Neuron (in vitro differentiated cells): ENCODE data around the gene DTNBP1.

Experiments used
- H2AFZ ChIP-seq: one replicate; pipeline ENCODE4 v1.6.1; 2013; ENCODE audit warnings: low read depth, mild to moderate bottlenecking, inconsistent platforms, low read length, moderate library complexity
- H3K27me3 ChIP-seq: one replicate; pipeline ENCODE4 v1.6.1; 2013; ENCODE audit warnings: low read length; ENCODE audit not compliant: insufficient read depth
- H3K36me3 ChIP-seq: one replicate; pipeline ENCODE4 v1.6.1; 2013; ENCODE audit warnings: low read length; ENCODE audit not compliant: insufficient read depth
- H3K4me1 ChIP-seq: one replicate; pipeline ENCODE4 v1.6.1; 2013; ENCODE audit warnings: low read length; ENCODE audit not compliant: insufficient read depth
- H3K4me3 ChIP-seq: 2 replicates; pipeline ENCODE4 v1.5.1; 2013; ENCODE audit warnings: mild to moderate bottlenecking, low read length, moderate library complexity
- H3K9me3 ChIP-seq: one replicate; pipeline ENCODE4 v1.6.1; 2013; ENCODE audit warnings: low read length

The DTNBP1 gene

GRCh38 chr6:15504040-15504495 lies 158.8 kb downstream of the DTNBP1 start:
- Histone ChIP-seq H3K36me3 (peaks cover 68% of the 10 kb centered on the region), H3K9me3 (no peaks in the 10 kb centered on the region), H3K27me3 (no peaks in the 10 kb centered on the region), H3K4me3 (no peak overlapping the region), H2AFZ (no peak overlapping the region), H3K4me1 (no peaks in the 10 kb centered on the region)

GRCh38 chr6:15503346-15503680 lies 159.5 kb downstream of the DTNBP1 start:
- Histone ChIP-seq H3K4me1 (no peaks in the 10 kb centered on the region), H3K27me3 (no peaks in the 10 kb centered on the region), H3K4me3 (no peak overlapping the region), H3K9me3 (no peaks in the 10 kb centered on the region), H2AFZ (no peak overlapping the region), H3K36me3 (peaks cover 67% of the 10 kb centered on the region)

- no peaks in the 10 kb centered on the region for H3K9me3 ChIP-seq
- H3K4me3 ChIP-seq: no peak overlapping the region
- H3K4me1 ChIP-seq: no peaks in the 10 kb centered on the region
- no peak overlapping the region for H2AFZ ChIP-seq
- no peaks in the 10 kb centered on the region for H3K27me3 ChIP-seq
- peaks cover 61% of the 10 kb centered on the region for H3K36me3 ChIP-seq
Measured at GRCh38 chr6:15502446-15503345, 160.1 kb downstream of the DTNBP1 start.

- Histone ChIP-seq H3K27me3 (no peaks in the 10 kb centered on the region), H3K4me3 (no peak overlapping the region), H3K4me1 (no peaks in the 10 kb centered on the region), H2AFZ (no peak overlapping the region), H3K36me3 (peaks cover 56% of the 10 kb centered on the region), H3K9me3 (peaks cover 2% of the 10 kb centered on the region)
Measured at GRCh38 chr6:15501826-15502445, 160.9 kb downstream of the DTNBP1 start.

GRCh38 chr6:15500901-15501825 lies 161.7 kb downstream of the DTNBP1 start:
- Histone ChIP-seq H3K27me3 (no peaks in the 10 kb centered on the region), H3K4me1 (no peaks in the 10 kb centered on the region), H3K36me3 (peaks cover 55% of the 10 kb centered on the region), H2AFZ (no peak overlapping the region), H3K4me3 (no peak overlapping the region), H3K9me3 (peaks cover 2% of the 10 kb centered on the region)

- Histone ChIP-seq H3K4me1 (no peaks in the 10 kb centered on the region), H3K4me3 (no peak overlapping the region), H3K9me3 (peaks cover 5% of the 10 kb centered on the region), H3K36me3 (peaks cover 55% of the 10 kb centered on the region), H2AFZ (no peak overlapping the region), H3K27me3 (no peaks in the 10 kb centered on the region)
Measured at GRCh38 chr6:15500078-15500740, 162.6 kb downstream of the DTNBP1 start.

- no peaks in the 10 kb centered on the region for H3K4me1 ChIP-seq
- H2AFZ ChIP-seq: no peak overlapping the region
- H3K4me3 ChIP-seq: no peak overlapping the region
- H3K27me3 ChIP-seq: no peaks in the 10 kb centered on the region
- peaks cover 5% of the 10 kb centered on the region for H3K9me3 ChIP-seq
- H3K36me3 ChIP-seq: peaks cover 55% of the 10 kb centered on the region
Measured at GRCh38 chr6:15499591-15499990, 163.2 kb downstream of the DTNBP1 start.

- H3K36me3 ChIP-seq: peaks cover 55% of the 10 kb centered on the region
- no peaks in the 10 kb centered on the region for H3K4me1 ChIP-seq
- peaks cover 5% of the 10 kb centered on the region for H3K9me3 ChIP-seq
- no peak overlapping the region for H2AFZ ChIP-seq
- H3K27me3 ChIP-seq: no peaks in the 10 kb centered on the region
- no peak overlapping the region for H3K4me3 ChIP-seq
Measured at GRCh38 chr6:15499125-15499524, 163.7 kb downstream of the DTNBP1 start.

GRCh38 chr6:15498640-15499039 lies 164.2 kb downstream of the DTNBP1 start:
- no peaks in the 10 kb centered on the region for H3K27me3 ChIP-seq
- peaks cover 5% of the 10 kb centered on the region for H3K9me3 ChIP-seq
- no peak overlapping the region for H2AFZ ChIP-seq
- peaks cover 52% of the 10 kb centered on the region for H3K36me3 ChIP-seq
- no peak overlapping the region for H3K4me3 ChIP-seq
- no peaks in the 10 kb centered on the region for H3K4me1 ChIP-seq

GRCh38 chr6:15496345-15497131 lies 166.3 kb downstream of the DTNBP1 start:
- Histone ChIP-seq H3K36me3 (peaks cover 41% of the 10 kb centered on the region), H3K9me3 (peaks cover 5% of the 10 kb centered on the region), H3K4me1 (no peaks in the 10 kb centered on the region), H3K27me3 (no peaks in the 10 kb centered on the region), H3K4me3 (no peak overlapping the region), H2AFZ (no peak overlapping the region)

GRCh38 chr6:15495375-15495901 lies 167.4 kb downstream of the DTNBP1 start:
- no peak overlapping the region for H3K4me3 ChIP-seq
- H3K4me1 ChIP-seq: peaks cover 3% of the 10 kb centered on the region
- H3K27me3 ChIP-seq: no peaks in the 10 kb centered on the region
- H3K9me3 ChIP-seq: peaks cover 5% of the 10 kb centered on the region
- H3K36me3 ChIP-seq: peaks cover 31% of the 10 kb centered on the region
- no peak overlapping the region for H2AFZ ChIP-seq
